ENCODE data around the gene GGT7. TPM values are rescaled to one million over a fixed set of nuclear protein-coding genes. Genes with fewer than 3 reads are reported as not detected.

The GGT7 gene
- total and polyA plus RNA-seq, 2 of the 4 experiments (the other 2 are of a cell fraction), result 3.4 to 25.9 TPM

- Histone ChIP-seq H3K4me1 (ENCODE audit: control insufficient read depth, insufficient read depth, low read length) (0 out of 2 replicates have a peak, but pooled peaks cover 2% of the 10 kb centered on the region), H3K36me3 (ENCODE audit: control insufficient read depth, insufficient read depth, low read length) (peaks cover 8% of the 10 kb centered on the region), H3K27ac (ENCODE audit: insufficient read depth, low read length) (no peak overlapping the region), H3K4ac (ENCODE audit: low read depth, low read length) (no peak overlapping the region), H3K14ac (replicated peaks; ENCODE audit: low read depth, low read length) (no peak overlapping the region), H2AK9ac (replicated peaks; ENCODE audit: low read depth, low read length, poor library complexity) (no peak overlapping the region), H4K8ac (ENCODE audit: low read depth in 2 of 2, low read length in 2 of 2) (no peak overlapping the region), H3K4me3 (ENCODE audit: insufficient read depth, low read depth, low read length) (no peak overlapping the region), H3K9me3 (ENCODE audit: control insufficient read depth, insufficient read depth, low read length) (no peaks in the 10 kb centered on the region), H4K20me1 (ENCODE audit: insufficient read depth, low read length) (peaks cover 3% of the 10 kb centered on the region; the same call in 1 of the 2 replicates), H3K27me3 (ENCODE audit: control insufficient read depth, insufficient read depth, low read length) (no peaks in the 10 kb centered on the region), H2AFZ (replicated peaks; ENCODE audit: low read length, poor library complexity) (no peak overlapping the region), H3K9ac (ENCODE audit: low read depth, low read length) (no peak overlapping the region), H3K9me1 (ENCODE audit: insufficient read depth, low read length) (peaks cover 14% of the 10 kb centered on the region), H2BK120ac (ENCODE audit: low read depth, low read length) (no peak overlapping the region), H3K79me1 (ENCODE audit: low read depth in 1 of 2, low read length in 2 of 2) (peaks cover 12 to 24% of the 10 kb centered on the region in 2 experiments), H2BK20ac (ENCODE audit: low read depth, low read length) (no peak overlapping the region), H3K4me2 (ENCODE audit: low read depth, low read length) (no peak overlapping the region), H2BK5ac (ENCODE audit: low read depth, low read length, poor library complexity, severe bottlenecking) (no peak overlapping the region), H3K18ac (ENCODE audit: low read depth, low read length) (no peak overlapping the region), H3K23ac (ENCODE audit: low read depth, low read length) (no peak overlapping the region), H3K56ac (ENCODE audit: extremely low read depth, insufficient read depth, low read length) (no peak overlapping the region), H4K5ac (ENCODE audit: low read depth, low read length) (no peak overlapping the region), H4K91ac (ENCODE audit: insufficient read depth, low read depth, low read length) (no peak overlapping the region), H2AK5ac (ENCODE audit: low read depth, low read length) (no peak overlapping the region; the same call in 1 of the 2 replicates), H2BK15ac (ENCODE audit: low read depth, low read length) (no peak overlapping the region)
- ChIA-PET CTCF (interaction anchor here (0.7 to 1.1 kb wide), 4 partner anchors 68 to 282 kb away, joined by 3 to 7 read pairs (median 4); no protein-coding TSS in a partner anchor), POLR2A (ENCODE audit: unreplicated experiment) (no interaction called here)
- no CpG with 5 or more reads among the region's 6 CpGs for WGBS, 2 experiments (ENCODE audit: extremely low coverage in 2 of 2, insufficient read length in 1 of 2)
- DNase-seq (no peak), ATAC-seq (ENCODE audit: low read depth) (no peak)
- intact Hi-C loops (cut with micrococcal nuclease), result no loop called here
- BruUV-seq (replicated peaks), result no TSS peak
- dilution Hi-C loops (cut with HindIII; ENCODE audit: low sequenced_read_pairs, unreplicated experiment), result no loop called here
- in situ Hi-C loops (cut with MboI; ENCODE audit: low sequenced_read_pairs), result no loop called here
- TF ChIP-seq CEBPB (IDR thresholded peaks at IDR 0.05; ENCODE audit: low read depth, low read length), result 0 out of 2 replicates have a peak, but pooled peaks have one; percentile 6
- TF ChIP-seq RFX5 (IDR thresholded peaks at IDR 0.05; ENCODE audit: low read depth, low read length), result no peak
- TF ChIP-seq USF2 (IDR thresholded peaks at IDR 0.05; ENCODE audit: low read depth, low read length), result no peak
Measured at GRCh38 chr20:34880215-34880850, 7.7 kb upstream of the GGT7 start.
